SHP77 (cell line): ENCODE results near the gene DKC1.
A peak's percentile ranks its signal among the peaks of the same experiment; 100 is the strongest.

ENCODE experiments used
- DNase-seq, 2 experiments: peaks; one replicate each; lab custom pipeline; 2025; lab: John Stamatoyannopoulos, UW

DKC1 gene

DNA sequence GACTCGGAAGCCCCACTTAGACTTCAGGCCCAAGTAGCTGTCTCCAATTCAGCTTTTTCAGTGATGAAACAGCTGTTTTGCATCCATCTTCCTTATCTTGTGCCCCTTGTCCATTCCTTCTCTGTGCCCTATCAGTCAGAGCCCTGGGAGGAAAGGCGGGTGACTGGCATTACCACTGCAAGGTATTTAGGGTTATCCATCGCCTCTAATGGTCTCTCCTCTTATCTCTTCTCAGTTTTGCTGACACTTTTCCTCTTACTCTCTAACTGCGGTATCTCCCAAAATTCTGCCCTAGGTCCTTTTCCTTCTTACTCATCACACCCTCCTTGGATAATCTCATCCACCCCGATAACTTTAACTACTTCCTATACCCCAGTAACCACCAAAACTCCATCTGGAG is 25.5 kb upstream of the DKC1 start:
- no peak for DNase-seq

DNA sequence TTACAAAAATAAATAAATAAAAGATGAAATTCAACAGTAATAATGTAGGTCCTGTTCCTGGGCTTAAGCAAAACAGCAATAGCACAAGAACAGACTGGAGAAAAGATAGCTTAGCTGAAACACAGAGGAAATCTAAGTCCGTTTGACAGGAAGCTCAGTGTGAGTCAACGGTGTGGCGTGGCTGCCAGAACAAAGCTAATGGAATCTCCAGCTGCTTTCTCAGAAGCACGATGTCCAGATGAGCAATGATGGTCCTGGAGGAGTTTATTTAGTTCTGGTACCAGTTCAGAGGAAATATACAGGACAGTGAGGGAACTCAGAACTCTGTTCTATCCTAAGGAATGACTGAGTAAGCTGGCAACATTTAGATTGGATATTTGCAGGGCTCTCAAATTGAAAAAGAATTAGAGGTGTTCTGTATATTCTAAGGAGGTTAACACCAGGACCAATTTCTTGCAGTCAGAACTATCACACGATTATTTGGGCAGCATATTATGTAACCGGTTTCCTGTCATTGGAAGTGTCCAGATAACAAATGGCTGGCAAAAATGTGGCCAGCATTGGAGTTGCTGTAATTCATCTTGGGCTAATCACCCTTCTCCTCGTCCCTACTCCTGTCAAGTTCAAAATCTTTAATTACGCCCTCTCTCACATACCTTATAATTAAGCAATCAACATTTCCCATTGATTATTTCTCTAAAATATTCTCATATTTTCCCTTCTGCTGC is 24.5 kb upstream of the DKC1 start:
- no peak for DNase-seq

DNA sequence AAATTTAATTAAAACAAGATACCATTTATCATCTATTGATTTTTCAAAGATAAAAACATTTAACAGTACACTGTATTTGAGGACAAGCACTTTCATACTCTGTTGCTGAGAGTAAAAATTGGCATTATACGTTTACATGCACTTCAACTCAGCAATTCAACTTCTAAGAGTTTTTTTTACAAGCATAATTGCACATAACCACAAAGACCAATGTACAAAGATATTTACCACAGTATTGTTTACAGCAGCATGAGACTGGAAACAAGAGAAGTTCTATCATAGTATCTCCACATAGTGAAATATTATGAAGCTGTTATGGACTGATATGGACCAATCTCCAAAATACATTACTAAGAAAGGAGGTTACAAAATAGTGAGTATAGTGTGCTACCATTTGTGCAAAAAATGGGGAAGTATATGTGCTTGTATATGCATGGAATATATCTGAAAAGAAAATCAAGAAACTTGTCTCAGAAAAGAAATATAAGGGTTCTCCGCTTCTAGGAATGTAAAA is 22.7 kb upstream of the DKC1 start:
- DNase-seq, result no peak

DNA sequence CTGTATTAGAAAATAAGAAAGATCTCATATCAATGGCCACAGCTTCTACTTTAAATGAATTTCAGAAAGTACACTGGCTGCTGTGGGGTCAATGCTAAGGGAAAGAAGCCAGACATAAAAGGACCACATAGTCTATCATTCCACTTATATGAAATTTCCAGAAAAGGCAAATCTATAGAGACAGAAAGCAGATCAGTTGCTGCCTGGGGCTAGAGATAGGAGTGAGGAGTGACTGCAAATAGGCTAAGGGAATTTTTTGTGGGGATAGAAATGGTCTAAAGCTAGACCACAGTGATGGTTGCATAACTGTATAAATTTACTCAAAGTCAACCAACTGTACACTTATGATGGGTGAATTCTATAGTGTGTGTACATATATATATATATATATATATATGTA is 20.1 kb upstream of the DKC1 start:
- DNase-seq, result no peak

DNA sequence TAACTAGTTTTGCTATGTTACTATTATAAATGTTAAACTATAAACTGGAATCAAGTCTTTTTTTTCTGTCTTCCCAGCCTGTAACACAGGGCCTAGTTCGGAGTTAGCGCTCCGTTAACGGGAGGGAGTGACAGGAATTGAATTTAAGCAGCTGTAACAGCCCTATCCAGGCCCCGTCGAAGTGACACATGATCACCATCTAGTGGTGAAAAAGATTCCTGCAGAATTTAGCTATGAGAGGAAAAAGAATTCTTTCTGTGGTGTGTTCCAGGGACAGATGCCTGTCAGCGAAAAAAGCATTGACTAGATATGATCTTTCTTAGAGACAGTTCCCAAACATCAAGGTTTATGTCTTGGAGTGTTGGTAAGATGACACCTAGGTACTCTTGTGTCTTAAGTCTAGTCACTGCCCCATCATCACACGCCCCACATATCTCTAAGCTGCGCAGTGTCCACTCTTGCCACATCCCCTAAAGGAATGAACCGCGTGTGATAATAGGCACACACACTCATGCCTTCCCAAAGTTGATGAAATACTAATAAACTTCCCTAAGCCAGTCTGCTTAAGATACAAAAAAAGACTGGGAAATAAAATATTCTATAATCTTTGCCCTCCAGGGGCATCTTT is 13.8 kb upstream of the DKC1 start:
- DNase-seq, result peak; percentile 13 to 31

DNA sequence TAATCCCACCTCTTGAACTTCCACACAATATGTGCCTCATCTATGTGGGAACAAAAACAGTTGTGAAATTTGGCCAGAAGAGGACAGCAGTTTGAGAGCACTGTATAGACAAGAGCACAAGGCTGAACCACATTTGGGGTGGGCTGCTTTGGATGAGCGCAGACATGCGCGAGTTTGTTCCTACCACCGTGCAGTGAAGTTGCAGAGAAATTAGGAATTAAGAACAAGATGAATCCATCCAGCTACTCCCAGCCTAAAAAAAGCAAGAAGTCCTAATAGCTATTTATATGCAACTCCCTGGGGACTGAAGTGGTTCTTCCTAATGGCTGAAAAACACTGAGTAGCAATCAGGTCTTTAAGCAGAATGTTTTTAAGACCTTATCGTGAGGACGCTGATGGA is 12.8 kb upstream of the DKC1 start:
- no peak for DNase-seq

DNA sequence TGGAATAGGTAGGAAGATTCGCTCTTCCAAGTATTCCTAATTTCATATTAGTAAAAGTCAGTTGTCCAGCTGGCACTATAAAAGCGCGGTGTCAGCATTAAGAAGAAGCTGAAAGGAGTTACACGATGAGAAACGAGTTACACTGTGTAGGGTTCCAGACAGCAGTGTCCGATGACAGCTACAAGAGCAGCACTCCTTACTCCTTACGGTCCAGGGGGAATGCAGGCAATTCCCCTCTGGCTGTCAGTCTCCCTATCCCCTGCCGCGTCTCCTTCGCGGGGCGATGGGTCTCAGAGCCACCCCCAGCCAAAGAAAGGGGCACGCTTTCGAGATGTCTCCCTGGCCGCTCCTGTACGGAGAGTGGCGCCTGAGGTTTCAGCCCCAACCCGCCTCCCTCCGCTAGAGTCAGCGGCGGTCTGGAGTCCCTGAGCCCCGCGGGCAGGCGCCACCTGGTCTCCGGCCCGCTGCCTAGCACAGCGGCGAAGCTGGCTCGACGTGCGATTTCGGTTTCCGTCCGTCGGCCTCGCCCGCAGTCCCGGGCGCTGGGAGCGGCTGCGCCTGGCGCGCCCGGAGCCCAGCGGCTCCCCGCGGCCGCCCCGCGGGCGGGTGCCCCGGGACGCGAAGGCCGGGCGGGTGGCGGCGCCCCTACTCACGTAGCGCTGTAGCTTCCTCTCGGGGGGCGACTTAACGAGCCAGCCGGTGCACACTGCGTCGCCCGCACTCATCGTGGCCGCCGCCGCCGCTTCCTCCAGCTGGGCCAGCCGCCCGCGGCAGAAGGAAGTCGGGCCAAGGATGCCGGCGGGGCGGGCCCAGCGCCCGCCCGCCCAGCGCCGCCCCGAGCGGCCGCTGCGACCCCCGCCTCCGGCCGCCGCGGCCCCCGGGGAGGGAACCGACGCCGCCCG is 12.1 kb upstream of the DKC1 start, which contains the start of gene GAB3:
GAB3 (minus strand) TSS at position 777 of the 902 bp plus-strand sequence; CDS start at position 725, 52 bp downstream.
- no peak for DNase-seq

DNA sequence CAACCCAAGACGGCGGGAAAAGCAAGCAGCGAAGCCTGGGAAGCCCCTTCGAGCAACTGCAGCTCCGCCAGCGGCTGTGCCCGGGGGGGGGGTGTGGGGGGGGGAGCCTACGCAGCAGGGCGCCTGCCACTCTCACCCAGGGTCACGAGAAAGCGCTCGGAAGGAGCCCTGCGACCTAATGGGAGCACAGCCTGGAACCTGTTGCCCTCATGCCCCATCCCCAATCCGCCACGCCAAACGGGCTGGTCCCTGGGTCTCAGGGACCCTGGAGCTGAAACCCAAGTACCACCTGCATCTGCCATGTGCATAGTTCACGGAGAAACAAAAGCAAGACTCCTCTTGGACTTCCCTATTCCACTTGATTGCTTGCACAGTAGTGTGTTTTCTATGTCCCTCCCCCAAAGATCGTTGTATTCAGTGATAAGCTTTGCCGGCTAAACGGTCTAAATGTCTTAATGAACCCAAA is 11.4 kb upstream of the DKC1 start:
- DNase-seq, result no peak

DNA sequence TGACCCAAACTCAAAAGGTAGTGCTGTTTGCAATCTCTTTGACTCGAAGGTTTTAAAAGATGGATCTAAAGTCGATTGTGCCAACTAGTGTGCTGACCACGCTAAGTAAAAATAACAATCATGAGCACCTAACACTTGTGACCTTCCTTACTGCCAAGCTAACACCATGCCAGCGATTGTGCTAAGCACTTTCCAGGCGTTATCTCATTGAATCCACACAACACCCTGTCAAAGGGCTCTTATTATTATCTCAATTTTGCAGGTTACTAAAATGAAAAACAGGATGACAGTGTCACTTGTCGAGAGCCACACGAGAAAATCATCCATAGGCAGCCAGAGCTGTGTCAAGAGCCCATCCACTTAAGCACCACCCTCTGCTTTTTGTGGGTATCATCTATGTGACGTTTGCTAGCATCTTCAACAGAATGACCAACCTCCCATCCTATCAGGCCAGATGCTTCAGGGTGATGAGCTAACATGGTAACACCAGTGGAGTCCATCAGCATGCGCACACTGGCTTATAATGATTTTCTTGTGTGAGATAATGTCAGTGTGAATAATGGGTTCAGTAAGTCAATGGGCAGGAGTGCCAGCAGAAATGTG is 10.9 kb upstream of the DKC1 start:
- no peak for DNase-seq

DNA sequence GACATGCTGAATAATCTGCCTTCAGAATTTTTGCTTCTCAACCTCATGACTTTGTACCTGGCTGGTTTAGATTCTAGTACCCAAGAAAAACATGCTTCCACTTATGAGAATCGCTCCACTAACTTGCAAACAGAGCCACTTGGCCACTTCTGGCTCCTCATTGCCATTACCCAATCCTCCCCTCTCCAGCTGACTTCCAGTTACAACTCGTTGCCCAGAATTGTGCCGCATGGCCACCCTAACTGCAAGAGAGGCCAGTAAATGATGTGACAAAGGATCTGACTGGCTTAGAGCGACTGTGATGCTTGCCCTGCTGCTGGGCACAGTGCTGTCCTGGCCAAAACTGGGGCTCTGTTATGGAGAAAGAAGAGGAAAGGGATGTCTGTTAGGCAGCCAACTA is 4.0 kb upstream of the DKC1 start:
- DNase-seq, result no peak

DNA sequence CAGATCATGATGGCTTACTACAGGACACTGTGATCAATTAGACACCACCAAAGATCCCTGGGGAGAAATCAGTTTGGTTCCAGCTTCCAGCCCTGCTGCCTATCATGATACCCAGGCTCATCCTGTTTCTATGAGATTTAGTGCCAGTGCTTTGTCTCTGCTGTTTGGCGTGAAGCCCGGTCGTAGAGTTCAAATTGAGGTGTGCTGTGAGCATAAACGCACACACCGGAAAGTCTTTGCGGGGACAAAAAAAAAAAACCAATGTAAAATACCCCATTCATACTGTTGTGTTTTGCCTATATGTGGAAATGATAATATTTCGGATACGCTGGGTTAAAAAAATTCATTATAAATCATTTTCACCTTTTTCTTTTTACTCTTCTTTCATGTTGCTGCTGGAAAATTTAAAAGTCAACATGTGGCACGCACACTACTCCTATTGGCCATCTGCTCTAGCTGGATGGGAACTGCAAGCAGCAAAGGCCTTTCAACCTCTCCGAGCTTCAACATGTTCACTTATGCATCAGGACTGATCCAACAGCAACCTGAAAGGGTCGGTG is 607 bp upstream of the DKC1 start:
- peak in 1 of 2 experiments; percentile 34 for DNase-seq

DNA sequence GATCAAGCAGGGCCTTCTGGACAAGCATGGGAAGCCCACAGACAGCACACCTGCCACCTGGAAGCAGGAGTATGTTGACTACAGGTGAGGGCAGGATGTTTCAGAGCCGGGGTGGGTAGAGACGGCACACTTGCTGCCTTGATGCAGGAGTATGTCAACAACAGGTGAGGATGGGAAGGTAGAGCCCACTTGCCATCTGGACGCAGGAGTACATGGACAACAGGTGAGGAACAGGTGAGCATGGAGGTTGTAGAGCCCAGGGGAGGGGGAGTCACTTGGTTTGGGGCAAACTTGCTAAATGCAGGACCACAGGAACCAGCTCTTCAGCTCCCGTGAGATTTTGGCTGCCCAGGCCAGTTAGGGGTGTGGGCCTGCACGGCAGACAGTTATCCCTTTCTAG is 12.0 kb downstream of the DKC1 start:
- DNase-seq, result no peak

DNA sequence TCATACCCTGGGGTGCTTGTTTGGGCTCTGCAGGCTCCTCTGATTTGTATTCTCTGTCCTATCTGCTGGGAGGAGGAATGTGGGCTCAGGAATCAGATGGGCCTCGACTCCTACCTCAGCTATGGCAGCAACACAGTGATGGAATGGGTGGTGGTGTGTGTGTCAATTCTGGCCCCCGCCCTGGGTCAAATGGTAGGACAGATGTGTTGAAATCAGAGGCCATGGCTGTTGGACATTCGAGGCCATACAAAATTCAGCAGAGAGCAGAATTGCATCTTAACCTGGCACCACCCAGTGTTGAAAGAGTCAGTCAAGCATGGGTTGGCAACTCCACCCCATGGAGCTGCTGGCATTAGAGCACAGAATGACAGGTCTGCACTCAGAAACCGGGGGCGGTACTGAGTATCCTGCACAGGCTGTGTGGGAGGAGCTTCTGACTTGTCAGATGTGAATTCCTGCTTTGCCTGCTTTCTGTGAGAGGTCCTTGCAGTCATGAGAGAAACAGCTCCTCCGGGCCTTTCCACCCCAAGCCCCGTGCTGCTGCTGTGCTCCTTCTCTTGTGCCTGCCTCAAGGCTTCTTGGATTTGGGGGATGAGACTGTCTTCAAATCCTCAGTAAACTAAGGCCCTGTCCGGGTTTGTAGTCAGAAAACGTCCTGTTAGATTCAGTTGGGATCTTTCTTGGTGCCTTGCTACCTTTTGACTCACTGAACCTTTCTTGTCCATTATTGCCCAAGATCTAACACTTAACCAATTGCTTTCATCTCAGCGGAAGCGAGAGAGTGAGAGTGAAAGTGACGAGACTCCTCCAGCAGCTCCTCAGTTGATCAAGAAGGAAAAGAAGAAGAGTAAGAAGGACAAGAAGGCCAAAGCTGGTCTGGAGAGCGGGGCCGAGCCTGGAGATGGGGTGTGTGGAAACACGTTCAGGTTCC is 13.0 kb downstream of the DKC1 start:
- no peak for DNase-seq

DNA sequence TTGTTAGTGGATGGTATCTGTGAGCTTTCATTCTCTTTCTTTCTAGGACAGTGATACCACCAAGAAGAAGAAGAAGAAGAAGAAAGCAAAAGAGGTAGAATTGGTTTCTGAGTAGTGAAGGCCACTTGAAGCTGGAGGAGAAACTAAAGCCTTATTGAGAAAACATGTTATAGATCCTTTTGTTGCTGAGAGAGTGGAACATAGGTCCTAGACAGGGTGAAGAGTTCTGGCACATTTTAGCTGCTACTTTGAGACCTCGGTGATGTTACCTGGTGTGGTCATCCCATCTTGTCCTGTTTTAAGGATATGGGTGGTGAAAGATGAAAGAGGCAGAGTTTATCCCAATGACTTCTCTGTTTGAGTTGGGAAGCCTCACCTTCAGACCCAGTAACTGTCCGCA is 14.1 kb downstream of the DKC1 start:
- no peak for DNase-seq

DNA sequence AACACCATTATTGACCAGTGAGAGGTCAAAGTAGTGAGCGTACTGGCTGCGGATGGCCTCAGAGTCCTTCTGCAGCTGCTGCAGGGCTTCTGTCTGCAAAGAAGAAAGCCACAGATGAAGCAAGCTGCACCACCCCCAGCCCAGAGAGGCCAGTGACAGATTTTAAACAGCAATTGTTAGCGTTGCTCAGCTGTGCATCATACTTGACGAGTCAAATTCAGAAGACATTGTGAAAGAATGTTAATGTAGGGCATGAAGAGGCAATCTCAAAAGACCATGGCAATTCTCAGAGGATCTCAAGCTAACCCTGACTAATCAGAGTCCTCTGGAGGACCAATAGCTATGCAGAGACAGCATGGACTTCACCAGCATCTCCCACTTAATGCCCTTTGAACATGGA is 16.6 kb downstream of the DKC1 start:
- DNase-seq, result no peak

DNA sequence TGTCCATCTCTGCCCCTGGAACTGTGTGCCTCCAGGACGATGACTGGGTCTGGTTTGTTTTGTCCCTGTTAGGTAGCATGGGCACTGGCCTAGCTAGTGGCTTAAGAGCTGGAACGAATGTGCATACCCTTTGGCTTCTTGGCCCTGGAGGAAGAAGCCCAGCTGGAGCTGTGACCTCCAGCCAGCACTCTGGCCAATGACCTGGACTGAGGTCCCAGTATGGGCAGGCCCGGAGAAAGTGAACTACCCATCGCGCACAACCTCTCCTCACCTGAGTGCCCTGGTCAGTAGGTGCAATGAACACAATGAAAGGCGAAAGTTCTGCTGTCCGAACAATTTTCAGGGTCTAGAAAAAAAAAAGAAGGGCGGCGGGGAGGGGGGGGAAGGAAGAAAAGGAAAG is 18.3 kb downstream of the DKC1 start:
- DNase-seq, result no peak

DNA sequence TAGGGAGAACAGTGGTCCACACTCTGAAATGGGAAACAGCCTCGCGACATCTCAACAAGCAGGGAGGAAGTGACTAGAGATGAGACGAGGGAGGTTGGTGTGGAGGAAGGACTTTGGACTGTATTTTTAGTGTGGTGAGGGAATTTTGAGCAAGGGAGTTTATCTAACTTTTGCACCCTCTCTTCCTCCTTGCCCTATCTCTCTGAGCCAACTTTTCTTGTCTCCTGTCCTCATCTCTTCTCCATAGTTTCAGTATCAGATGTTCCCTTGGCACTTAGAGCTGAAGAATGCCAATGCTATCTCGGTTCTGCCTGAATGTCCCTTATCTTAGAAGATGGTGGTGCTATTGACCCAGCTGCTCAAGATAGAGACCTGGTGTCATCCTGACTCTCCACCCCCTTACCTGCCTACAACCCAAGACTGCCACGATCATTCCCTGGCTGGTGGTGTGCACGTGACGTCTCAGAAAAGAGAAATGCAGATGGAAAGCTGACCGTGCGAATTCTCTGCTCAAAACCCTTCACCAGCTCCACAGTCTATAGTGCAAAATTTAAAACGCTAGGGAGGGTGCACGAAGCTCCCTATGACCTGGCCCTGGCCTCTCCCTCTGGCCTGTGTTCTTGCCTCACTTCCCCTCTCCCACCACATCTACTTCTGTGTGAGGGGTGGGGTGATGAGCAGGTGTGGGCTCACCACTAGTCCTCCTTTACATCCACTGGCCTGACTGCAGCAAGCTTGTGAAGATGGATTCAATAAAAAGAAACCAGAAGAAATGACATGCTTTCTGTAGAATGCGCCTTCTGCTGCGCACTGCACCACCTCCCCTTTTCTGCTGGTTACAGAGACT is 21.7 kb downstream of the DKC1 start:
- DNase-seq, result no peak

DNA sequence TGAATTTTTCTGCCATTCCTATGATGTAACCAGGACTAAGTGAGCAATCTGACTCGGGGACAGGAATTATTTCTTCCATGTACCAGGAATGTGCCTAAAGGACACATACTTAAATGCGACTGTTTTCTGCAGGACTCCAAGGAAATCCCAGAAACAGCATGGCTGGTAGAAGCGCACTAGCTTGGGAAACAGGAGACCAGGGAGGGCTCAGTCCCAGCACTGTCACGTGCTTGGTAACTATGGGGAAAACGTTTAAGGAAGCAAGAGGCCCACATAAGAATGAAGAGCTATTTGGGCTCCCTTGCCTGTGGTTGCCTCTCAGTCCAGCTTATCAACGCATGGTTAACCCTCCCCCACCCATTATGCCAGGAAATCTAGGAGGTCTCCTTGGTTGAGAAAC is 23.1 kb downstream of the DKC1 start:
- no peak for DNase-seq

DNA sequence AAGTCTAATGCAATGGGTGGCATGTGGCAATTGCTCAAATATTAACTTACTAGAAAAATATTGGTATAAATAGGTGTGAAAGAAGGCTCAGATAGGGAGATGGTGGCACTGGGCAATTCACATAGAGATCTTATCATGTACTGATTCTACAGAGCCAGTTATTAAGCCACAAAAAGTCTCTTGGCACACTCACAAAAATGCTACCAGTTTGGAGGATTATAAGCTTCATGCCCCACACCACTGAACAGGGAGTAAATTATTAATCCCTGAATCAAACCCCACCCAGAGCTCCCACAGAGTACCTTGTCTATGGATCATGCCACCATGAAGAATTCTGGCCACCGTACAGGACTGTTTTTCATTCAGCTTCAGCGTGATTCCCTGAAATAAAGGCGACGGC is 28.8 kb downstream of the DKC1 start:
- no peak for DNase-seq

DNA sequence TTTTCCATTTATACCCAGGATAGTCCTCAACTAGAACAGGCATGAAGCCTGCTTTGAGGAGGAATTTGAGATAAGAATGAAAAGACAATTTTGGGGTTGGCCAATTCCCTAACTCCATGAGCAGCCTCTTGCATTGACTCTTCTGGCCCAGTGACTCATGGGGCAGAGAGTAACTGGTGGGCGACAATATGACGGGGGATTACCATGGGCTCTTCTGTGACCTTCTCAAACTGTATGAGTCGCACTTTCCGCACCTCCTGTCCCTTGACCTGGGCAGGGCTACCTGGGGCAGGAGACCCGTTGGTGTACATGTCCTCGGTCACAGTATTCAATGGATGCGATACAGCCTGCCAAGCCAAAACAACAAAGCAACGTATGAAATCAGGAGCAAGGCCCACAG is 29.3 kb downstream of the DKC1 start:
- DNase-seq, result no peak
